HepG2 (cell line): ENCODE data around the gene MYO7B. TPM values are rescaled to one million over a fixed set of nuclear protein-coding genes. Genes with fewer than 3 reads are reported as not detected.

Experiments
- ATAC-seq: fragments of 200-7000 bp; cut with Tn5 transposase; 3 replicates; pipeline ENCODE4 v1.9.1; 2020; ENCODE audit warnings: mild to moderate bottlenecking, moderate library complexity
- BruUV-seq: library from RNA; stranded (reverse); fragments of 400-500 nt; replicated peaks from 2 replicates; lab custom pipeline; 2021; lab: Mats Ljungman, UMichigan
- CTCF ChIA-PET: fragments of 300-600 bp; formaldehyde crosslinking; extraction: SDS; loops from one replicate; lab custom pipeline; 2021; ENCODE audit warnings: low total read pairs, inconsistent platforms, low intra/inter-chr PET ratio; lab: Yijun Ruan, JAX
- POLR2A ChIA-PET: fragments of 350-600 bp; sonication (Branson Sonifier 250); formaldehyde crosslinking; loops from one replicate; lab custom pipeline; 2020; ENCODE audit warnings: antibody characterized with exemption, inconsistent platforms; lab: Yijun Ruan, JAX
- DNase-seq: peaks from one replicate; pipeline ENCODE4 v3.0.0-alpha.2; 2015; ENCODE audit warnings: low spot score
- FAIRE-seq: peaks from 3 replicates; lab custom pipeline; 2011; peaks lifted over from hg19 to GRCh38; lab: Jason Lieb, UNC
- H2AFZ ChIP-seq: one replicate; pipeline ENCODE4 v1.6.1; 2011; ENCODE audit warnings: low read length, inconsistent platforms
- H3K27ac ChIP-seq: fragments of 300-600 bp; 3 replicates; pipeline ENCODE4 v1.8.0; 2011; ENCODE audit warnings: mixed run types, mild to moderate bottlenecking, mixed read lengths, low read length, inconsistent platforms; ENCODE audit not compliant: insufficient read depth; ENCODE audit errors: extremely low read length
- H3K27me3 ChIP-seq, 2 experiments: fragments of 200-600 bp in 1 of 2; 2 replicates in 1 of 2; 3 replicates in 1 of 2; pipeline versions ENCODE4 v1.6.0 to v1.8.0; 2011; ENCODE audit warnings: low read length in 2 of 2, mild to moderate bottlenecking in 2 of 2, moderate library complexity in 2 of 2, inconsistent platforms in 1 of 2; ENCODE audit not compliant: insufficient read depth in 2 of 2, control insufficient read depth in 1 of 2
- H3K36me3 ChIP-seq, 2 experiments: fragments of 200-600 bp in 1 of 2; replicated peaks in 1 of 2; 2 replicates in 1 of 2; 3 replicates in 1 of 2; pipeline versions ENCODE4 v1.5.1 to v1.8.0; 2011; ENCODE audit warnings: low read length in 2 of 2, inconsistent platforms in 1 of 2; ENCODE audit not compliant: insufficient read depth in 2 of 2, control insufficient read depth in 1 of 2
- H3K4me1 ChIP-seq: 2 replicates; pipeline ENCODE4 v1.5.1; 2012; ENCODE audit warnings: low read length, inconsistent platforms; ENCODE audit not compliant: insufficient read depth
- H3K4me2 ChIP-seq: 2 replicates; pipeline ENCODE4 v1.6.0; 2011; ENCODE audit warnings: low read depth, low read length, inconsistent platforms
- H3K4me3 ChIP-seq, 3 experiments: fragments of 200-600 bp in 1 of 3; sonication (generic), shearing (Covaris generic) in 1 of 3; replicated peaks in 1 of 3; 2 replicates each; pipeline ENCODE4 v1.5.1; 2011 to 2016; ENCODE audit warnings: low read length in 3 of 3, inconsistent platforms in 2 of 3, low read depth in 2 of 3, mild to moderate bottlenecking in 2 of 3, control low read depth in 1 of 3, mixed read lengths in 1 of 3; ENCODE audit not compliant: insufficient read depth in 1 of 3
- H3K79me2 ChIP-seq: one replicate; pipeline ENCODE4 v1.6.1; 2011; ENCODE audit warnings: low read length, inconsistent platforms; ENCODE audit not compliant: insufficient read depth
- H3K9ac ChIP-seq: 2 replicates; pipeline ENCODE4 v1.6.0; 2011; ENCODE audit warnings: mild to moderate bottlenecking, low read depth, low read length, inconsistent platforms; ENCODE audit not compliant: insufficient read depth
- H3K9me3 ChIP-seq: 2 replicates; pipeline ENCODE4 v1.5.1; 2012; ENCODE audit warnings: mild to moderate bottlenecking, low read length
- H4K20me1 ChIP-seq: 2 replicates; pipeline ENCODE4 v1.6.0; 2011; ENCODE audit warnings: inconsistent platforms, mild to moderate bottlenecking, low read length, moderate library complexity; ENCODE audit not compliant: insufficient read depth
- ARHGAP35 ChIP-seq: sonication (generic); formaldehyde crosslinking; IDR thresholded peaks from 2 replicates; pipeline ENCODE4 v1.9.0; 2022; ENCODE audit warnings: mild to moderate bottlenecking, inconsistent platforms, moderate library complexity, missing genetic modification reagents, borderline replicate concordance
- ARNT ChIP-seq: fragments of 450-650 bp; IDR thresholded peaks from 2 replicates; pipeline ENCODE4 v1.6.1; 2017
- KAT2B ChIP-seq: fragments of 150-350 bp; IDR thresholded peaks from 2 replicates; pipeline ENCODE4 v1.6.1; 2014; ENCODE audit warnings: low read depth, low read length, borderline replicate concordance
- RFX5 ChIP-seq: IDR thresholded peaks from 2 replicates; pipeline ENCODE4 v1.6.1; 2011; ENCODE audit warnings: low read depth, low read length, improper control_type of control experiment
- ZC3H4 ChIP-seq: sonication (generic); formaldehyde crosslinking; IDR thresholded peaks from 2 replicates; pipeline ENCODE4 v1.4.0; 2020; ENCODE audit warnings: missing genetic modification reagents, borderline replicate concordance
- ZNF263 ChIP-seq: sonication (generic); formaldehyde crosslinking; IDR thresholded peaks from 2 replicates; pipeline ENCODE4 v1.4.0; 2020; ENCODE audit warnings: missing genetic modification reagents
- ZNF558 ChIP-seq: sonication (generic); formaldehyde crosslinking; IDR thresholded peaks from 2 replicates; pipeline ENCODE4 v1.9.0; 2022; ENCODE audit warnings: mild to moderate bottlenecking, missing genetic modification reagents, borderline replicate concordance
- ZNF616 ChIP-seq: sonication (generic); formaldehyde crosslinking; IDR thresholded peaks from 2 replicates; pipeline ENCODE4 v1.5.0; 2020; ENCODE audit warnings: low read depth, mild to moderate bottlenecking, missing genetic modification reagents
- ZNF644 ChIP-seq: IDR thresholded peaks from 2 replicates; pipeline ENCODE4 v1.6.1; 2016; ENCODE audit warnings: low read depth
- ZNF761 ChIP-seq: sonication (generic); formaldehyde crosslinking; conservative IDR thresholded peaks from 2 replicates; pipeline ENCODE4 v1.4.0; 2020; ENCODE audit warnings: mild to moderate bottlenecking, missing genetic modification reagents
- ZNF768 ChIP-seq: sonication (generic); formaldehyde crosslinking; IDR thresholded peaks from 2 replicates; pipeline ENCODE4 v1.4.0; 2020; ENCODE audit warnings: missing genetic modification reagents
- ZNF788 ChIP-seq: sonication (generic); formaldehyde crosslinking; IDR thresholded peaks from 2 replicates; pipeline ENCODE4 v1.5.0; 2020; ENCODE audit warnings: mild to moderate bottlenecking, missing genetic modification reagents, borderline replicate concordance
- WGBS: methylation state at CpG from one replicate; pipeline ENCODE4 v1.1.6; 2017; ENCODE audit warnings: low lambda C conversion rate; 5-methylcytosine and 5-hydroxymethylcytosine counted together
- in situ Hi-C: cut with HindIII; loops from 2 replicates; pipeline ENCODE4 v1.10.0; 2017; ENCODE audit warnings: low pct_unique_long_range_greater_than_20kb; ENCODE audit not compliant: extremely low pct_ligation_motif_present
- intact Hi-C: fragments of 100-400 bp; cut with micrococcal nuclease; formaldehyde crosslinking; loops from one replicate; pipeline ENCODE4 v1.10.0; 2022; ENCODE audit not compliant: unreplicated experiment
- polyA plus RNA-seq, 8 experiments: library from polyadenylated mRNA; depleted of rRNA in 3 of 8; stranded (reverse) in 7 of 8; unstranded in 1 of 8; fragments of >200 nt; fragmentation: Illumina TruSeq in 4 of 8; extraction: Trizol in 4 of 8; gene quantifications; 2 replicates each; pipeline versions ENCODE4 v1.2.1 to v1.2.3, GENCODE V29; 2011 to 2016; ENCODE audit warnings: low read depth in 4 of 8, missing spikeins in 1 of 8, mixed read lengths in 1 of 8; ENCODE audit not compliant: insufficient read depth in 1 of 8
- total RNA-seq, 5 experiments: library from RNA; depleted of rRNA; stranded (reverse); fragments of >200 nt; fragmentation: Illumina TruSeq; extraction: Trizol; gene quantifications; 2 replicates each; pipeline ENCODE4 v1.2.3, GENCODE V29; 2016; ENCODE audit warnings: low read depth in 1 of 5
- TF ChIP-seq, protein P1 (sequence below): sonication (generic); formaldehyde crosslinking; IDR thresholded peaks from 2 replicates; pipeline ENCODE4 v1.4.0; 2020; ENCODE audit warnings: mild to moderate bottlenecking, missing genetic modification reagents, borderline replicate concordance
- TF ChIP-seq, protein P2 (sequence below): sonication (generic); formaldehyde crosslinking; IDR thresholded peaks from 2 replicates; pipeline ENCODE4 v1.5.0; 2020; ENCODE audit warnings: mild to moderate bottlenecking, missing genetic modification reagents, moderate library complexity
- TF ChIP-seq, protein P3 (sequence below): sonication (generic); formaldehyde crosslinking; IDR thresholded peaks from 2 replicates; pipeline ENCODE4 v1.4.0; 2020; ENCODE audit warnings: missing genetic modification reagents
- TF ChIP-seq, protein P4 (sequence below): sonication (generic); formaldehyde crosslinking; IDR thresholded peaks from 2 replicates; pipeline ENCODE4 v1.4.0; 2020; ENCODE audit warnings: mild to moderate bottlenecking, missing genetic modification reagents

The MYO7B gene
- total and polyA plus RNA-seq, 2 of the 13 experiments (the other 11 are each of a cell fraction or from before 2014, with no cell fraction given) = not detected

DNA sequence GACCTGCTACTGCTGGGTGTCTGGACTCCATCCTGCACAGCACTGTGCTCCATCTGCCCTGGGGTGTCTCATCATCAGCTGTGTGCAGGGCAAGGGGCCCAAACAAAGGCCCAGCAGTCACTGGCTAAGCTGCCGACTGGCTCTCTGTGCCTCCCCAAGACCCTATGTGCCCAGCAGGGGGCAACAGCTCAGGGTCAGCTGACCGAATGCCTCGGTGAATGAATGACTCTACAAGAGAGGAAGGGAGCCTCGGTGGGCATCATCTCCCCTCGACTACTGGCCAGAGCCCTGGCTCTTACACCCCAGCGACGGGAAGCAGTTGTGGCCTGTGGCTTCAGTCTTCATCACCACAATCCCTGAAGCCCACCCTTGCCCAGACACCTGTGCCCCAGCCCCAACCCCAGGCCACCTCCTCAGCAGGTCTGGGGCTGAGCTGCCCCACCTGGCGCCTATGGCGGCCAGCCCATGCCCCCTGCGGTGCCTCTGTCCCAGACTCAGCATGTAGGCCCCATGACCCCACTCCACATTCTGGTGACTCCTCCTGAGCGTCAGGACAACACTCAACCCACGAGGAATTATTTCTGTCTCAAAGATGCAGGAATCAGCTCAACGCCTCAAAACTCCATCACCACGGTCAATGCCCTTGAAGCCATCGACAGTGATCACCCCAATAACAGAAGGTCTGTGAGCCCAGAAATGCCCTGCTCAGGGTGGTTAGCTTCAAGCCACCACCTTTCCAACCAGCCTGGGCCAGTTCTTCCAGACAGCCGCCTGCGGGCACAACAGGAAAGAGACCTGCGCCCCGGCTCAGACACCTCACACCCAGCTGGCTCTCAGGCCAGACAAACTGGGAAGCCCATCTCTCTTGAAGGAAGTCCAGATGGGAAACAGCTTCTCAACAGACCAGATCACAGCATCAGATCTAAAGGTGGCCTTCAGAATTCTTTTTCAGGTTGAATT lies 108.9 kb downstream of the MYO7B start:
- Histone ChIP-seq H3K79me2 (no peaks in the 10 kb centered on the region), H3K9ac (no peak overlapping the region), H3K27me3 (peaks cover 6 to 53% of the 10 kb centered on the region in 2 experiments), H2AFZ (no peak overlapping the region), H3K4me2 (no peak overlapping the region), H3K4me1 (peaks cover 67% of the 10 kb centered on the region), H3K4me3 (no peak overlapping the region), H3K36me3 (no peaks in the 10 kb centered on the region), H3K27ac (no peak overlapping the region), H4K20me1 (no peaks in the 10 kb centered on the region), H3K9me3 (no peaks in the 10 kb centered on the region)
- intact Hi-C loops = loop anchor here (10.0 kb wide), 1 partner anchor 110 kb away; the partner anchor contains the start of gene MYO7B
- FAIRE-seq = no peak
- no peak for DNase-seq
- in situ Hi-C loops = no loop called here
- 66% methylated on average over 17 of the region's 19 CpGs for WGBS
- ATAC-seq = no peak
- ChIA-PET POLR2A (no interaction called here), CTCF (no interaction called here)
- no TSS peak for BruUV-seq
- TF ChIP-seq ZNF263 (CRISPR knock-in tag) = no peak
- TF ChIP-seq ZNF616 (CRISPR knock-in tag) = no peak
- TF ChIP-seq ZNF644 (CRISPR knock-in tag) = no peak
- TF ChIP-seq, protein P1, sequence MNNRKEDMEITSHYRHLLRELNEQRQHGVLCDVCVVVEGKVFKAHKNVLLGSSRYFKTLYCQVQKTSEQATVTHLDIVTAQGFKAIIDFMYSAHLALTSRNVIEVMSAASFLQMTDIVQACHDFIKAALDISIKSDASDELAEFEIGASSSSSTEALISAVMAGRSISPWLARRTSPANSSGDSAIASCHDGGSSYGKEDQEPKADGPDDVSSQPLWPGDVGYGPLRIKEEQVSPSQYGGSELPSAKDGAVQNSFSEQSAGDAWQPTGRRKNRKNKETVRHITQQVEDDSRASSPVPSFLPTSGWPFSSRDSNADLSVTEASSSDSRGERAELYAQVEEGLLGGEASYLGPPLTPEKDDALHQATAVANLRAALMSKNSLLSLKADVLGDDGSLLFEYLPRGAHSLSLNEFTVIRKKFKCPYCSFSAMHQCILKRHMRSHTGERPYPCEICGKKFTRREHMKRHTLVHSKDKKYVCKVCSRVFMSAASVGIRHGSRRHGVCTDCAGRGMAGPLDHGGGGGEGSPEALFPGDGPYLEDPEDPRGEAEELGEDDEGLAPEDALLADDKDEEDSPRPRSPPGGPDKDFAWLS = no peak
- peak; percentile 42; the same call in 1 of the 2 replicates for TF ChIP-seq ZNF768 (CRISPR knock-in tag)
- TF ChIP-seq ZNF558 (CRISPR knock-in tag) = no peak
- no peak for TF ChIP-seq ZNF788 (CRISPR knock-in tag)
- TF ChIP-seq ZC3H4 (CRISPR knock-in tag) = no peak
- TF ChIP-seq ZNF761 = 0 out of 2 replicates have a peak, but pooled peaks have one; percentile 35
- TF ChIP-seq ARHGAP35 (CRISPR knock-in tag) = no peak
- TF ChIP-seq, protein P2, sequence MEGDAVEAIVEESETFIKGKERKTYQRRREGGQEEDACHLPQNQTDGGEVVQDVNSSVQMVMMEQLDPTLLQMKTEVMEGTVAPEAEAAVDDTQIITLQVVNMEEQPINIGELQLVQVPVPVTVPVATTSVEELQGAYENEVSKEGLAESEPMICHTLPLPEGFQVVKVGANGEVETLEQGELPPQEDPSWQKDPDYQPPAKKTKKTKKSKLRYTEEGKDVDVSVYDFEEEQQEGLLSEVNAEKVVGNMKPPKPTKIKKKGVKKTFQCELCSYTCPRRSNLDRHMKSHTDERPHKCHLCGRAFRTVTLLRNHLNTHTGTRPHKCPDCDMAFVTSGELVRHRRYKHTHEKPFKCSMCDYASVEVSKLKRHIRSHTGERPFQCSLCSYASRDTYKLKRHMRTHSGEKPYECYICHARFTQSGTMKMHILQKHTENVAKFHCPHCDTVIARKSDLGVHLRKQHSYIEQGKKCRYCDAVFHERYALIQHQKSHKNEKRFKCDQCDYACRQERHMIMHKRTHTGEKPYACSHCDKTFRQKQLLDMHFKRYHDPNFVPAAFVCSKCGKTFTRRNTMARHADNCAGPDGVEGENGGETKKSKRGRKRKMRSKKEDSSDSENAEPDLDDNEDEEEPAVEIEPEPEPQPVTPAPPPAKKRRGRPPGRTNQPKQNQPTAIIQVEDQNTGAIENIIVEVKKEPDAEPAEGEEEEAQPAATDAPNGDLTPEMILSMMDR = peak; percentile 56
- TF ChIP-seq, protein P3, sequence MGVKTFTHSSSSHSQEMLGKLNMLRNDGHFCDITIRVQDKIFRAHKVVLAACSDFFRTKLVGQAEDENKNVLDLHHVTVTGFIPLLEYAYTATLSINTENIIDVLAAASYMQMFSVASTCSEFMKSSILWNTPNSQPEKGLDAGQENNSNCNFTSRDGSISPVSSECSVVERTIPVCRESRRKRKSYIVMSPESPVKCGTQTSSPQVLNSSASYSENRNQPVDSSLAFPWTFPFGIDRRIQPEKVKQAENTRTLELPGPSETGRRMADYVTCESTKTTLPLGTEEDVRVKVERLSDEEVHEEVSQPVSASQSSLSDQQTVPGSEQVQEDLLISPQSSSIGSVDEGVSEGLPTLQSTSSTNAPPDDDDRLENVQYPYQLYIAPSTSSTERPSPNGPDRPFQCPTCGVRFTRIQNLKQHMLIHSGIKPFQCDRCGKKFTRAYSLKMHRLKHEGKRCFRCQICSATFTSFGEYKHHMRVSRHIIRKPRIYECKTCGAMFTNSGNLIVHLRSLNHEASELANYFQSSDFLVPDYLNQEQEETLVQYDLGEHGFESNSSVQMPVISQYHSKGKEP (CRISPR knock-in tag) = no peak
- TF ChIP-seq, protein P4, sequence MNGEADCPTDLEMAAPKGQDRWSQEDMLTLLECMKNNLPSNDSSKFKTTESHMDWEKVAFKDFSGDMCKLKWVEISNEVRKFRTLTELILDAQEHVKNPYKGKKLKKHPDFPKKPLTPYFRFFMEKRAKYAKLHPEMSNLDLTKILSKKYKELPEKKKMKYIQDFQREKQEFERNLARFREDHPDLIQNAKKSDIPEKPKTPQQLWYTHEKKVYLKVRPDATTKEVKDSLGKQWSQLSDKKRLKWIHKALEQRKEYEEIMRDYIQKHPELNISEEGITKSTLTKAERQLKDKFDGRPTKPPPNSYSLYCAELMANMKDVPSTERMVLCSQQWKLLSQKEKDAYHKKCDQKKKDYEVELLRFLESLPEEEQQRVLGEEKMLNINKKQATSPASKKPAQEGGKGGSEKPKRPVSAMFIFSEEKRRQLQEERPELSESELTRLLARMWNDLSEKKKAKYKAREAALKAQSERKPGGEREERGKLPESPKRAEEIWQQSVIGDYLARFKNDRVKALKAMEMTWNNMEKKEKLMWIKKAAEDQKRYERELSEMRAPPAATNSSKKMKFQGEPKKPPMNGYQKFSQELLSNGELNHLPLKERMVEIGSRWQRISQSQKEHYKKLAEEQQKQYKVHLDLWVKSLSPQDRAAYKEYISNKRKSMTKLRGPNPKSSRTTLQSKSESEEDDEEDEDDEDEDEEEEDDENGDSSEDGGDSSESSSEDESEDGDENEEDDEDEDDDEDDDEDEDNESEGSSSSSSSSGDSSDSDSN = no peak
- no peak for TF ChIP-seq RFX5
- no peak for TF ChIP-seq ARNT
- no peak for TF ChIP-seq KAT2B
